ENCODE data around the gene LRRC32. TPM values are rescaled to one million over a fixed set of nuclear protein-coding genes. Genes with fewer than 3 reads are reported as not detected.

The LRRC32 gene
- total RNA-seq, 2 donors from 2014 or later, result 4.5 to 5.6 TPM

DNA sequence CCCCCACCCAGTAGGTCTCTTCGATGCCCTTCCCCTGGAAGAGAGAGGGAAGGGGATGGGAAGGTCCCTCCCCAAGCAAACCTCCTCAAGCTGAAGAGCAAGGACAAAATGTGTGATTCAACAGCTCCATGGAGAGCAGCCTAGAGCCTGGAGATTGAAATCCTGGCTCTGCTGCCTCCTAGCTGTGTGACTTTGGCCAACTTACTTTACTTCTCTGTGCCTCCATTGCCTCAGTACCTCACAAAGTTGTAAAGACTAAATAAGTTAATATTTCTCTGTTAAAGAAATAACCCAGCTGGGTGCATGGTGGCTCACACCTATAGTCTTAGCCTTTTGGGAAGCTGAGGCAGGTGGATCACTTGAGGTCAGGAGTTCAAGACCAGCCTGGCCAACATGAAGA lies 21.1 kb upstream of the LRRC32 start:
- Mint-ChIP-seq H3K27me3 (peaks cover 9% of the 10 kb centered on the region), H3K9me3 (no peaks in the 10 kb centered on the region), H3K36me3 (ENCODE audit: low read depth) (no peaks in the 10 kb centered on the region), H3K4me1 (peaks cover 5% of the 10 kb centered on the region), H3K27ac (no peak overlapping the region), H3K4me3 (no peak overlapping the region)
- no peak for ATAC-seq (replicated peaks)

DNA sequence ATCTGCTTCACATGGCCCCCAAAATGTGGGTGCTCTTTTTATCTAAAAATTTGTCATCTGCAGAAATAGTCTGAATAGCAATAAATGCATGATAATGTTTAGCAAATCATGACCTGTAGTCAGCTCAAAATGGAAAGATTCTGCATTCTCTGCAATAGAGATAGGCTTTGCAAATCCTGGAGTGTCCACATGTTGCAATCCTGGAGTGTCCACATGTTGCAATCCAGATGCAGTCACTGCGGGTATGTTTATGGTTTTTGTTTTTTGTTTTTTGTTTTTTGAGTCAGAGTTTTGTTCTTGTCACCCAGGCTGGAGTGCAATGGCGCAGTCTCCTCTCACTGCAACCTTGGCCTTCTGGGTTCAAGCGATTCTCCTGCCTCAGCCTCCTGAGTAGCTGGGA lies 20.2 kb upstream of the LRRC32 start:
- no peaks in the 10 kb centered on the region for H3K9me3 Mint-ChIP-seq
- peaks cover 9% of the 10 kb centered on the region for H3K27me3 Mint-ChIP-seq
- no peak overlapping the region for H3K27ac Mint-ChIP-seq
- no peak overlapping the region for H3K4me3 Mint-ChIP-seq
- H3K36me3 Mint-ChIP-seq (ENCODE audit: low read depth), result no peaks in the 10 kb centered on the region
- ATAC-seq (replicated peaks), result no peak
- H3K4me1 Mint-ChIP-seq, result peaks cover 2% of the 10 kb centered on the region

DNA sequence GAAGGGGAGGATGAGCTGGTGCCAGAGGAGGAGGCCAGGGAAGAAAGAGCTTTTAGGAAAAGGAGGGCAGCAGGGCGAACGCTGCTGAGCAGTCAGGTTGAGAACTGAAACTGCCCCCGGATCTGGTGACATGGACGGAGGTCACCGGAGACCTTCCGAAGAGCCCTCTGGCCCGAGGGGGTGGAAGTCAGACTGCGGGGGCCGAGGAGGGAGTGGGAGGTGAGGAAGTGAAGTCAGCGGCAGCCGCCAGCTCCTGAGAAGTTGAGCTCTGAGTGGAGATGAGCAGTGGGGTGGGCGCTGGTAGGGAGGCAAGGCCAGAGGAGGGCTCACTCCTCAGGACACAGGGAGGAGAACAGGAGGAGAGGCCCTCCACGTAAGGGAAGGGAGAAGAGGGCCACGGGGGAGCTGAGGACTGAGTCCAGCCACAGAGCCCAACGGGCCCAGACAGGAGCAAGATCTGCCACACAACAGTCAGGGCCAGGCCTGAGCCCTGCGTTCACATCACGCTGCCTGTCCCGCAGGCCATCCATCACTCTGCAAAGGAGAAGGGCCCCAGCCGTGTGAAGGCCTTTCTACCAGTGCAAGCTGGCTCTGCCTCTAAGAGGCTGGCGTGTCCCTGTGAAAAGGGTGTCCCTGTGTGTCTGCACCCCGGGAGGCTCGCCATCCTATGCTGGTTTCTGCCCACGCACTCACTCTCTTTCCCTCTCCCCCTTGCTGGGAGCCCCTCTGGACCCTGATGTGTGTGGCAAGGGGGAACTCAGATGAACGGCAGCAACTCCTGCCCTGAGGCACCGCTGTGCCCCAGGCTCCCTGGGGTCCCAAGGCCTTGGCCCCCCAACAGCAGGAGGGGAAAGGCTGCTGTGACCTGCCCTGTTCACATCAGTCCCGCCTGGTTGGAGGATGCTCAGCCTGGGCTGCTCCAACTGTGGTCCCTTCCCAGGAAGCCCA lies 19.0 kb upstream of the LRRC32 start:
- peak overlapping the region; percentile 63 for H3K27ac Mint-ChIP-seq
- no peak for ATAC-seq (replicated peaks)

DNA sequence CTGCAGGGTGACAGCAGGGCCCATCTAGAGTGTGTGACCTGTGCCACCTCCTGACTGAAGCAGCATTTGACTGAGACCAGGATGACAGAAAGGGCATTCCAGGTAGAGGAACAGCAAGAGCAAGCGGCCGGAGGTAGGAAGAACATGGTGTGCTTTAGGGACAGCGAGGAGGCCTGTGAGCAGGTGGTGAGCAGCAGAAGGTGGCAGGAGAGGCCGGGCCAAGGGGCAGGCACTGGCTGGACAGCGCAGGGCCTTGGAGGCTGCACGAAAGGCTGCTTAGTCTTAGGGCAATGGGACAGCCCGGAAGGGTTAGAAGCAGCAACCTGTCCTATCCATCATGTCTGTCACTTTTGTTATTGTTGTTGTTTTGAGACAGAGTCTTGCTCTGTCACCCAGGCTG lies 17.6 kb upstream of the LRRC32 start:
- no peaks in the 10 kb centered on the region for H3K9me3 Mint-ChIP-seq
- H3K27ac Mint-ChIP-seq, result peak overlapping the region; percentile 63
- H3K36me3 Mint-ChIP-seq (ENCODE audit: low read depth), result no peaks in the 10 kb centered on the region
- H3K4me3 Mint-ChIP-seq, result no peak overlapping the region
- no peaks in the 10 kb centered on the region for H3K4me1 Mint-ChIP-seq
- peaks cover 9% of the 10 kb centered on the region for H3K27me3 Mint-ChIP-seq
- no peak for ATAC-seq (replicated peaks)

More for the DNA sequence above, 19.0 kb upstream of the LRRC32 start:
- Mint-ChIP-seq H3K27me3 (peaks cover 9% of the 10 kb centered on the region), H3K4me3 (no peak overlapping the region), H3K4me1 (no peaks in the 10 kb centered on the region), H3K36me3 (ENCODE audit: low read depth) (no peaks in the 10 kb centered on the region), H3K9me3 (no peaks in the 10 kb centered on the region)

DNA sequence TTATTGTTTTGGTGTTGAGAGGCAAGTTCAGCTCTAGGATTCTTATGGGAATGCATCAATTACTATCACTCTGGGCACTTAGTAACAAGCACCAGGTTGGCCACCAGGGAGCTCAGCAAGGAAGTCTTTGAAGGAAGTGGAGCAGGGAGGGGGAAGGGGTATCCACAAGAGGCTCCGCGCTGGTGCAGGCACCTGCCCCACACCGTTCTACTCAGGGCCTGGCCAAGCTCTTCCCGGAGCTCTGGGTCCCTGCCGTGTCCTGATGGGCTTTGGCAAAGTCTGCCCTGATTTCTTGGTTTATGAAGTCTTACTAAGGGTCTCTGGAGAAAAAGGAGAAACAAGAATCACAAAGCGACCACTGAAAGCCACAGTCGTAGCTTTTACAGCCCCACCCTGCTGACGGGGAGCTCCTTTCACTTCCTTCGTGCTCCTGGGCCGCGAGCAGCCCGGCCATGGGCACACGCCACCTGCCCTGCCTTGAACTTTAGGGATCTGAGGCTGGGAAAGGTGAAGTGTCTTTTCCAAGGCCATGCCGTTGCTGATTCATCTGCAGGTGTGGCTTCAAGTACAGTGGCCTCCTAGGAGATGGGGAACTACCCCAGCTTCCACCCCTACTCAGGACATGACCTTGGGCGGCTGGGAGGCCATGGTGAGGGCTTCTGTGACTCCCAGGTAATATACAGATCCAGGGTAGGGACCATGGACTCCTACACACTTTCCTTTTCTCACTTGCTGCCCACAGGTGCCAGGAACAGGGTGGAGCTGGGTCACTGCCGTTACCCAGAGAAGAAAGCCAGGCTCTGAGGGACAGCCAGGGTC lies 15.9 kb upstream of the LRRC32 start:
- peak; percentile 37 for ATAC-seq (replicated peaks)
- no peaks in the 10 kb centered on the region for H3K4me1 Mint-ChIP-seq
- peak overlapping the region; percentile 47 for H3K4me3 Mint-ChIP-seq
- peak overlapping the region; percentile 50 for H3K27ac Mint-ChIP-seq
- no peaks in the 10 kb centered on the region for H3K9me3 Mint-ChIP-seq
- no peaks in the 10 kb centered on the region for H3K36me3 Mint-ChIP-seq (ENCODE audit: low read depth)
- peaks cover 11% of the 10 kb centered on the region for H3K27me3 Mint-ChIP-seq

DNA sequence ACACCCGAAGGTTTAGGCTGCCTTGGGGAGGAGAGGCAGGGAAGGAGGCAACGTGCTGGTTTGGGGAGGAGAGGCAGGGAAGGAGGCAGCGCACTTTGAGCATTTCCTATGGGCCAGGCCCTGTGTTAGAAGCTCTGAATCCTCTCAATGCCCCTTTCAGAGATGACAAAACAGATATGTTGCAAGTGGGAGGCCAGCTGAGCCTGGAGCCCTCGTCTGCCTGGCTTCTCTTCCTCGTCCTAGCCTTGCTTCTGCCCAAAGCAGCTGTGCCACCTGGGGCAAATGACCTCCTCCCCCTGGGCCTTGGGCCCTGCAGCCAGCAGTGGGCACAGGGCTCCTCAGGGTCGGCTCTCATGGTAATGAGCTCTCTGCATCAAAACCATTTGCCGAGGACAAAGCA lies 15.3 kb upstream of the LRRC32 start:
- no peak for ATAC-seq (replicated peaks)
- H3K4me1 Mint-ChIP-seq, result no peaks in the 10 kb centered on the region
- H3K27ac Mint-ChIP-seq, result peak overlapping the region; percentile 50
- peak overlapping the region; percentile 47 for H3K4me3 Mint-ChIP-seq
- H3K9me3 Mint-ChIP-seq, result no peaks in the 10 kb centered on the region
- H3K36me3 Mint-ChIP-seq (ENCODE audit: low read depth), result no peaks in the 10 kb centered on the region
- H3K27me3 Mint-ChIP-seq, result peaks cover 13% of the 10 kb centered on the region

DNA sequence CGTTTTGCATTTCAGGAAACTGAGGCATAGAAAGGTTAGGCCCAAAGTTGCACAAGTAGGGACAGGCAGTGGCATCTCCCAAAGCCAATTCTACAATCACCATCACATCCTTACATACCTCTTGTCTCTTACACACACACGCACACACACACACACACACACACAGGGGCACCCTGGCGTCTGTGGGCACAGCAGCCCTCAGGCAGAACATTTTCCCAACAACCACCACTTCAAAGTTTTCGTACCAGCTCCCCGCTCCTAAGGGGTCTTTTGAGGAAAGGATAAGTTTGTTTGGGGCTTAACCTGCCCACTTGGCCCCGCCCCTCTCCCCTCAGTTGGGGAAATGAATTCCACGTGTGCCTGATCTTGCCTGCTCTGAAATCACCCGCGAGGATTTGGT lies 14.7 kb upstream of the LRRC32 start:
- no peaks in the 10 kb centered on the region for H3K9me3 Mint-ChIP-seq
- no peak overlapping the region for H3K4me3 Mint-ChIP-seq
- no peaks in the 10 kb centered on the region for H3K36me3 Mint-ChIP-seq (ENCODE audit: low read depth)
- no peaks in the 10 kb centered on the region for H3K4me1 Mint-ChIP-seq
- ATAC-seq (replicated peaks), result no peak
- peaks cover 13% of the 10 kb centered on the region for H3K27me3 Mint-ChIP-seq
- no peak overlapping the region for H3K27ac Mint-ChIP-seq

DNA sequence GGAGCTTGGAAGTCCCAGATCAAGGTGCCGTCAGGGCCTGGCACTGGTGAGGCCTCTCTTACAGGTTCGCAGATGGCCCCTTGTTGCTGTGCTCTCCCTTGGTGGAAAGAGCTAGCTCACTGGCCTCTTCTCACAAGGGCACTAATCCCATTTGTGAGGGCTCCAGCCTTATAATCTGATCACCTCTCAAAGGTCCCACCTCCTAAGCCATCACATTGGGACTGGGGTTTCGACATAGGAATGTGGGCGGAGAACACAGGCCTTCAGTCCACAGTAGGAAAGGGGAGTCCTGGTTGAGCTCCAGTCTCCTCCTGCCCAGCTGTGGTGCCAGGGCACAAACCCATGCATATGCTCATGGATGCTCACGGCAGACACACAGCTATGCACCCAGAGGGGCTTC lies 14.0 kb upstream of the LRRC32 start:
- no peaks in the 10 kb centered on the region for H3K36me3 Mint-ChIP-seq (ENCODE audit: low read depth)
- H3K9me3 Mint-ChIP-seq, result no peaks in the 10 kb centered on the region
- H3K4me3 Mint-ChIP-seq, result no peak overlapping the region
- H3K27me3 Mint-ChIP-seq, result peaks cover 12% of the 10 kb centered on the region
- ATAC-seq (replicated peaks), result no peak
- H3K27ac Mint-ChIP-seq, result no peak overlapping the region
- no peaks in the 10 kb centered on the region for H3K4me1 Mint-ChIP-seq

DNA sequence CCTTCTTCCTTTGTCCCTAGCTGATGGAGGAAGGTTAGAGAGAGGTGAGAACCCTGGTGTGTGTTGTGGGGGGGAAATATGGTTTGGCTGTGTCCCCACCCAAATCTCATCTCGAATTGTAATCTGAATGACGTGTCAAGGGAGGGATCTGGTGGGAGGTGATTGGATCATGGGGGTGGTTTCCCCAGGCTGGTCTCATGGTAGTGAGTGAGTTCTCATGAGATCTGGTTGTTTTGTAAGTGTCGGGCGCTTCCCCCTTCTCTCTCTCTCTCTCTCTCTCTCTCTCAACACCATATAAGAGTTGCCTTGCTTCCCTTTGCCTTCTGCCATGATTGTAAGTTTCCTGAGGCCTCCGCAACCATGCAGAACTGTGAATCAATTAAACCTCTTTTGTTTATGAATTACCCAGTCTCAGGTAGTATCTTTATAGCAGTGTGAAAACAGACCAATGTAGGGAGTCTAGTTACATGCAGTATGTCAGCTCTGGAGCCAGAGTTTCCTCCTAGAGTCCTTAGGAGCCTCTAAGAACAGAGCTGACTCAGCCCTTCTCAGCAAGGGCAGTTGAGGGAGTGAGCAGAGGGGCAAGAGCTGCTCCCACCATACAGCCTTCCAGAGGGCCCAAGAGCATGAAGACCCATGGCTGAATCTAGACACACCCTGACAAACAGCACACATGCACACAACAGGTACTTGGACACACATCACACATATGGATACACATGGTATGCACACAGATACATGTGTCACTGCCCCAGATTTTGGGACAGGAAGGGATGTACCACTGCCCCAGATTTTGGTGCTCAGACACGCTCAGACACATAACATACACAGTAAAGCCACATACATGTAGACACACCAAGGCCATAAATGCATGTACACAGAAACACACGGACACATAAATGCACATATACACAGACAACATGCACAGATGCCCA lies 12.9 kb upstream of the LRRC32 start:
- ATAC-seq (replicated peaks), result no peak
- peaks cover 4% of the 10 kb centered on the region for H3K27me3 Mint-ChIP-seq
- H3K36me3 Mint-ChIP-seq (ENCODE audit: low read depth), result no peaks in the 10 kb centered on the region
- H3K4me3 Mint-ChIP-seq, result no peak overlapping the region
- H3K27ac Mint-ChIP-seq, result no peak overlapping the region
- peaks cover under 1% of the 10 kb centered on the region for H3K4me1 Mint-ChIP-seq
- H3K9me3 Mint-ChIP-seq, result no peaks in the 10 kb centered on the region

DNA sequence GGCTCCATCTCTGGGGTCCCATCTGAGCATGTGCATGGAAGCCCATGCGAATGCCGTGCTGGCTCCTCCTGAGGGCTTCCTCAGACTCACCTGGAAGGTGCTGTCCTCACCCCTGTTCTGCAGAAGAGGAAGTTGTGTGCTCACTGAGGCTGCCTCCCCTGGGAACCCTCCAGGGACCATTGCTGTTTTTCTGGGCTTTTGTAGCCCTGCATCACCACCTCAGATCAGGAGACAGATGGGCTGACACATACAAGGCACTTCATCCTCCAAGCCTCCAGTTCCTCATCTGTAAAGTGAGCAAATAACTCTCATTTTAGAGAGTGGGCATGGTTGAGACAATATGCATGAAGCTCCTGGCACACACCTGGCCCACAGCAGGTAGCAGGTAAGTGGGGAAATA lies 12.1 kb upstream of the LRRC32 start:
- no peak overlapping the region for H3K27ac Mint-ChIP-seq
- H3K4me3 Mint-ChIP-seq, result no peak overlapping the region
- ATAC-seq (replicated peaks), result no peak
- H3K4me1 Mint-ChIP-seq, result peaks cover 8% of the 10 kb centered on the region
- H3K27me3 Mint-ChIP-seq, result peaks cover 4% of the 10 kb centered on the region
- H3K9me3 Mint-ChIP-seq, result no peaks in the 10 kb centered on the region
- no peaks in the 10 kb centered on the region for H3K36me3 Mint-ChIP-seq (ENCODE audit: low read depth)

DNA sequence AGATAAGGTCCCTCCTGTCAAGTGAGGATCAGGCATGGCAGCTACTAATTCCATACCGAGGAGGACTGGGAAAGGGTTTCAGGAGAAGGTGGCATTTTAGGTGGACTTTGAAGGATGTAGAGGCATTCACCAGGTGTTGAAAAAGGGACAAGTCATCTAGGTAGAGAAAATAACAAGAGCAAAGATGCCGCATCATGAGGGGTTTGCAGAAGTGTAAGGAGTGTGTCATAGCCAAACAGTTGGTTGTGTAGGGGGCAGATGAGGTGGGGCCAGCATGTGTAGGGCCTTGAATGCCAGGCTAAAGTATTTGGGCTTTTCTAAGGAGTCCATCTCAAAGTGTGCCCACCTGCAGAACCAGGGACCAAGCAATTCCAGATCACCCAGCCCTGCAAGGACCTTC lies 11.6 kb upstream of the LRRC32 start:
- Mint-ChIP-seq H3K4me3 (no peak overlapping the region), H3K4me1 (peaks cover 8% of the 10 kb centered on the region), H3K9me3 (no peaks in the 10 kb centered on the region), H3K27me3 (peaks cover 4% of the 10 kb centered on the region), H3K27ac (no peak overlapping the region), H3K36me3 (ENCODE audit: low read depth) (no peaks in the 10 kb centered on the region)
- no peak for ATAC-seq (replicated peaks)

DNA sequence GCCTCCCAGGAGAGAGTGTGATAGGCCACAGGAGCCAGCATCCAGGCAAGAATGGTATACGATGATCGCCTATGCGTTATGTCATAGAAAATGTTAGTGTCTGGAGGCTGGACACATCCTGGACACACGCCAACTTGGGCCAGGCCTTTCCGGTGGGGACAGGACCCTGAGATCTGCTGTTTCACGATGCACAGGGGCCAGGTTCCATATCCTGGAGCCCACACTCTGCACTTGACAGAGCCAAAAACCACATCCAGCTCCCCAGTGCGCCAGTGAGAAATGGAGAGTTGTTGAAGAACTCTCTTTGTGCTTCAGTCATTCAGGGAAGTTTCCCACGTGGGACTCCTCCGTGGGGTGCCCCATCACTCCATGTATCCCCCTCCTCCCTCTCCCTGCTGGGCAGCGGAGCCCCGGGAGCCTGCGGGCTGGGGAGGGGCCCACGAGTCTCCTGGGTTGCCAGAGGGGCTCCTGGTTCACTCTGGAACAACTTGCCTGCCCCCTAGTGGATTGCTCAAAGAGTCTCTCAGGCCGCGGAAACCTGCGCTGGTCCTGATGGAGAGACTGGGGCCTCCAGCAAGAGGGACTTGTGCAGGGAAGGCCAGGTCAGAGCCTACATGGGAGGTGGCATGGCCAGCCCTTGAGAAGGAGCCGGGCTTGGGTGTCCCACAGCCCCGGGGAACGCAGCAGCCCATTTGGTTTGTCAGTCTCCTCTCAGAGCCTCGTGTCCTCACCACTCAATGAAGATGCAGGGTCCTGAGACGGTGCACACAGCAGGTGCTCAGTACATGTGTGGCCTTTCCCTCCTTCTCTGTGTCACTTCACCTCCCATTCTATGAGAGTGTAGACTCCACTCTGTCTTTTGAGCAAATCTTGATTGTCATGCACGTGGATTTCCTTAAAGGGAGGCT lies 10.2 kb upstream of the LRRC32 start:
- Mint-ChIP-seq H3K27ac (no peak overlapping the region), H3K36me3 (ENCODE audit: low read depth) (no peaks in the 10 kb centered on the region)
- ATAC-seq (replicated peaks), result peak; percentile 85

DNA sequence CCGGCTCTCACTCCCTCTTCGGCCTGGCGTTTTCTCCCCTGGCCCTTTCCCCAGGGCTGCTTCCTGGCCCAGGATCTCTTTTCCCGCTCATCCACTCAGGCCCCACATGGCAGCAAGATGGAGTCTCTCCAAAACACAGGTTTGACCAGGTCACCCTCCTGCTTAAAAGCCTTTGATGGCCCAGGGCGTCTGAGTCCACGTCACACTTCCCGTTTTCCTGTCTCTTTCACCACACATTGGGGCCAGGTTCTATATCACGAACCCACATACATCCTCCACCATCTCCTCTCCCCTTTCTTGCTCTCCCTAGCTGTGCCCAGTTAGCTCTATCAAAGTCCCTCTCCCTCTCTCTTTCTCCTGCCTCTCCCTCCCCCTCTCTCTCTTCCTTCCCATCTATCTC lies 7.8 kb upstream of the LRRC32 start:
- H3K9me3 Mint-ChIP-seq, result no peaks in the 10 kb centered on the region
- H3K4me3 Mint-ChIP-seq, result no peak overlapping the region
- H3K36me3 Mint-ChIP-seq (ENCODE audit: low read depth), result no peaks in the 10 kb centered on the region
- peak overlapping the region; percentile 12 for H3K27ac Mint-ChIP-seq
- H3K27me3 Mint-ChIP-seq, result peaks cover 4% of the 10 kb centered on the region
- H3K4me1 Mint-ChIP-seq, result peaks cover 8% of the 10 kb centered on the region
- ATAC-seq (replicated peaks), result no peak

More for the DNA sequence above, 10.2 kb upstream of the LRRC32 start:
- H3K9me3 Mint-ChIP-seq, result no peaks in the 10 kb centered on the region
- H3K4me1 Mint-ChIP-seq, result peaks cover 8% of the 10 kb centered on the region
- H3K4me3 Mint-ChIP-seq, result no peak overlapping the region
- H3K27me3 Mint-ChIP-seq, result peaks cover 4% of the 10 kb centered on the region
